HepG2 (cell line): ENCODE data around the gene KLHL35. TPM values are rescaled to one million over a fixed set of nuclear protein-coding genes. Genes with fewer than 3 reads are reported as not detected.

ENCODE experiments used
- ATAC-seq: fragments of 200-7000 bp; cut with Tn5 transposase; 3 replicates; pipeline ENCODE4 v1.9.1; 2020; ENCODE audit warnings: mild to moderate bottlenecking, moderate library complexity
- BruUV-seq: library from RNA; stranded (reverse); fragments of 400-500 nt; replicated peaks from 2 replicates; lab custom pipeline; 2021; lab: Mats Ljungman, UMichigan
- CTCF ChIA-PET: fragments of 300-600 bp; formaldehyde crosslinking; extraction: SDS; loops from one replicate; lab custom pipeline; 2021; ENCODE audit warnings: low total read pairs, inconsistent platforms, low intra/inter-chr PET ratio; lab: Yijun Ruan, JAX
- POLR2A ChIA-PET: fragments of 350-600 bp; sonication (Branson Sonifier 250); formaldehyde crosslinking; loops from one replicate; lab custom pipeline; 2020; ENCODE audit warnings: antibody characterized with exemption, inconsistent platforms; lab: Yijun Ruan, JAX
- DNase-seq: peaks from one replicate; pipeline ENCODE4 v3.0.0-alpha.2; 2015; ENCODE audit warnings: low spot score
- FAIRE-seq: peaks from 3 replicates; lab custom pipeline; 2011; peaks lifted over from hg19 to GRCh38; lab: Jason Lieb, UNC
- H2AFZ ChIP-seq: one replicate; pipeline ENCODE4 v1.6.1; 2011; ENCODE audit warnings: low read length, inconsistent platforms
- H3K27ac ChIP-seq: fragments of 300-600 bp; 3 replicates; pipeline ENCODE4 v1.8.0; 2011; ENCODE audit warnings: mixed run types, mild to moderate bottlenecking, mixed read lengths, low read length, inconsistent platforms; ENCODE audit not compliant: insufficient read depth; ENCODE audit errors: extremely low read length
- H3K27me3 ChIP-seq, 2 experiments: fragments of 200-600 bp in 1 of 2; 2 replicates in 1 of 2; 3 replicates in 1 of 2; pipeline versions ENCODE4 v1.6.0 to v1.8.0; 2011; ENCODE audit warnings: low read length in 2 of 2, mild to moderate bottlenecking in 2 of 2, moderate library complexity in 2 of 2, inconsistent platforms in 1 of 2; ENCODE audit not compliant: insufficient read depth in 2 of 2, control insufficient read depth in 1 of 2
- H3K36me3 ChIP-seq, 2 experiments: fragments of 200-600 bp in 1 of 2; replicated peaks in 1 of 2; 2 replicates in 1 of 2; 3 replicates in 1 of 2; pipeline versions ENCODE4 v1.5.1 to v1.8.0; 2011; ENCODE audit warnings: low read length in 2 of 2, inconsistent platforms in 1 of 2; ENCODE audit not compliant: insufficient read depth in 2 of 2, control insufficient read depth in 1 of 2
- H3K4me1 ChIP-seq: 2 replicates; pipeline ENCODE4 v1.5.1; 2012; ENCODE audit warnings: low read length, inconsistent platforms; ENCODE audit not compliant: insufficient read depth
- H3K4me2 ChIP-seq: 2 replicates; pipeline ENCODE4 v1.6.0; 2011; ENCODE audit warnings: low read depth, low read length, inconsistent platforms
- H3K4me3 ChIP-seq, 3 experiments: fragments of 200-600 bp in 1 of 3; sonication (generic), shearing (Covaris generic) in 1 of 3; replicated peaks in 1 of 3; 2 replicates each; pipeline ENCODE4 v1.5.1; 2011 to 2016; ENCODE audit warnings: low read length in 3 of 3, inconsistent platforms in 2 of 3, low read depth in 2 of 3, mild to moderate bottlenecking in 2 of 3, control low read depth in 1 of 3, mixed read lengths in 1 of 3; ENCODE audit not compliant: insufficient read depth in 1 of 3
- H3K79me2 ChIP-seq: one replicate; pipeline ENCODE4 v1.6.1; 2011; ENCODE audit warnings: low read length, inconsistent platforms; ENCODE audit not compliant: insufficient read depth
- H3K9ac ChIP-seq: 2 replicates; pipeline ENCODE4 v1.6.0; 2011; ENCODE audit warnings: mild to moderate bottlenecking, low read depth, low read length, inconsistent platforms; ENCODE audit not compliant: insufficient read depth
- H3K9me3 ChIP-seq: 2 replicates; pipeline ENCODE4 v1.5.1; 2012; ENCODE audit warnings: mild to moderate bottlenecking, low read length
- H4K20me1 ChIP-seq: 2 replicates; pipeline ENCODE4 v1.6.0; 2011; ENCODE audit warnings: inconsistent platforms, mild to moderate bottlenecking, low read length, moderate library complexity; ENCODE audit not compliant: insufficient read depth
- ARNTL ChIP-seq: sonication (generic); formaldehyde crosslinking; IDR thresholded peaks from 2 replicates; pipeline ENCODE4 v1.4.0; 2020; ENCODE audit warnings: mild to moderate bottlenecking, missing genetic modification reagents
- ETV6 ChIP-seq: sonication (generic); formaldehyde crosslinking; conservative IDR thresholded peaks from 2 replicates; pipeline ENCODE4 v1.4.0; 2020; ENCODE audit warnings: missing genetic modification reagents
- FUBP1 ChIP-seq: sonication (generic); formaldehyde crosslinking; IDR thresholded peaks from 2 replicates; pipeline ENCODE4 v1.5.1; 2020; ENCODE audit warnings: missing genetic modification reagents, mild to moderate bottlenecking, borderline replicate concordance
- GMEB2 ChIP-seq: IDR thresholded peaks from 2 replicates; pipeline ENCODE4 v1.6.1; 2016; ENCODE audit warnings: missing biosample characterization, missing genetic modification reagents, low read depth
- RBFOX2 ChIP-seq: fragments of 200-400 bp; formaldehyde crosslinking; IDR thresholded peaks from 2 replicates; pipeline ENCODE4 v1.6.1; 2017; ENCODE audit warnings: low read depth, mild to moderate bottlenecking, low read length
- SMARCE1 ChIP-seq: fragments of 450-650 bp; IDR thresholded peaks from 2 replicates; pipeline ENCODE4 v1.6.1; 2017; ENCODE audit warnings: borderline replicate concordance
- U2AF1 ChIP-seq: fragments of 200-400 bp; formaldehyde crosslinking; optimal IDR thresholded peaks from 2 replicates; pipeline ENCODE3; 2017; ENCODE audit warnings: mild to moderate bottlenecking, low read depth, low read length
- ZNF383 ChIP-seq: sonication (generic); formaldehyde crosslinking; IDR thresholded peaks from 2 replicates; pipeline ENCODE4 v1.4.0; 2020; ENCODE audit warnings: missing genetic modification reagents, mild to moderate bottlenecking, borderline replicate concordance
- WGBS: methylation state at CpG from one replicate; pipeline ENCODE4 v1.1.6; 2017; ENCODE audit warnings: low lambda C conversion rate; 5-methylcytosine and 5-hydroxymethylcytosine counted together
- in situ Hi-C: cut with HindIII; loops from 2 replicates; pipeline ENCODE4 v1.10.0; 2017; ENCODE audit warnings: low pct_unique_long_range_greater_than_20kb; ENCODE audit not compliant: extremely low pct_ligation_motif_present
- intact Hi-C: fragments of 100-400 bp; cut with micrococcal nuclease; formaldehyde crosslinking; loops from one replicate; pipeline ENCODE4 v1.10.0; 2022; ENCODE audit not compliant: unreplicated experiment
- polyA plus RNA-seq, 8 experiments: library from polyadenylated mRNA; depleted of rRNA in 3 of 8; stranded (reverse) in 7 of 8; unstranded in 1 of 8; fragments of >200 nt; fragmentation: Illumina TruSeq in 4 of 8; extraction: Trizol in 4 of 8; gene quantifications; 2 replicates each; pipeline versions ENCODE4 v1.2.1 to v1.2.3, GENCODE V29; 2011 to 2016; ENCODE audit warnings: low read depth in 4 of 8, missing spikeins in 1 of 8, mixed read lengths in 1 of 8; ENCODE audit not compliant: insufficient read depth in 1 of 8
- total RNA-seq, 5 experiments: library from RNA; depleted of rRNA; stranded (reverse); fragments of >200 nt; fragmentation: Illumina TruSeq; extraction: Trizol; gene quantifications; 2 replicates each; pipeline ENCODE4 v1.2.3, GENCODE V29; 2016; ENCODE audit warnings: low read depth in 1 of 5

Gene KLHL35
- total and polyA plus RNA-seq, 2 of the 13 experiments (the other 11 are each of a cell fraction or from before 2014, with no cell fraction given), result not detected

- no peak; the same call in 2 of the 3 replicates for ATAC-seq
- Histone ChIP-seq H3K27me3 (no peaks in the 10 kb centered on the region), H3K4me3 (no peak overlapping the region), H3K9me3 (no peaks in the 10 kb centered on the region), H3K4me1 (peaks cover 9% of the 10 kb centered on the region; the same call in 1 of the 2 replicates), H3K79me2 (no peaks in the 10 kb centered on the region), H2AFZ (no peak overlapping the region), H3K9ac (no peak overlapping the region), H3K36me3 (peaks cover 33 to 73% of the 10 kb centered on the region in 2 experiments), H3K4me2 (no peak overlapping the region), H3K27ac (no peak overlapping the region), H4K20me1 (no peaks in the 10 kb centered on the region)
- POLR2A ChIA-PET, result no interaction called here
- WGBS, result 94% methylated on average over 4 of the region's 5 CpGs
- BruUV-seq, result no TSS peak
- FAIRE-seq, result no peak
- in situ Hi-C loops (no loop called here), intact Hi-C loops (no loop called here)
- no peak for TF ChIP-seq ETV6 (CRISPR knock-in tag)
- TF ChIP-seq FUBP1 (CRISPR knock-in tag), result no peak
- no peak for TF ChIP-seq ARNTL
- no peak for TF ChIP-seq U2AF1
- TF ChIP-seq RBFOX2, result no peak
- TF ChIP-seq GMEB2 (CRISPR knock-in tag), result no peak
- no peak for TF ChIP-seq ZNF383
- TF ChIP-seq SMARCE1, result no peak
- CTCF ChIA-PET, result no interaction called here
- DNase-seq, result no peak
Measured at GRCh38 chr11:75462117-75462653, 29.2 kb upstream of the KLHL35 start.
